ENCODE results near the gene ADCY10.
A peak's percentile ranks its signal among the peaks of the same experiment; 100 is the strongest.
"Not testable (repeated sequence)": the region's sequence is repeated elsewhere in the genome, so short reads cannot be mapped to it uniquely, and the experiment has no call there.

ADCY10 gene

GRCh38 chr1:167913895-167914496 lies at the start of gene ADCY10:
TSS of gene ADCY10 (minus strand) at chr1:167914134. CDS start at chr1:167905140, 8,994 bp downstream.
- DNase-seq (ENCODE audit: low spot score), result no peak

GRCh38 chr1:167957710-167958109 lies 43.8 kb upstream of the ADCY10 start:
- DNase-seq (ENCODE audit: low spot score), result no peak

- no peak for DNase-seq (ENCODE audit: low spot score)
Observed at GRCh38 chr1:167955915-167956314, 42.0 kb upstream of the ADCY10 start.

GRCh38 chr1:167950569-167950968 lies 36.6 kb upstream of the ADCY10 start:
- no peak for DNase-seq (ENCODE audit: low spot score)

- DNase-seq (ENCODE audit: low spot score), result no peak
Observed at GRCh38 chr1:167949785-167950184, 35.9 kb upstream of the ADCY10 start.

GRCh38 chr1:167947733-167948132 lies 33.8 kb upstream of the ADCY10 start:
- no peak for DNase-seq (ENCODE audit: low spot score)

- DNase-seq (ENCODE audit: low spot score), result no peak
Observed at GRCh38 chr1:167943541-167943940, 29.6 kb upstream of the ADCY10 start.

- no peak for DNase-seq (ENCODE audit: low spot score)
Observed at GRCh38 chr1:167940264-167940663, 26.3 kb upstream of the ADCY10 start.

GRCh38 chr1:167938080-167938636 lies 24.2 kb upstream of the ADCY10 start:
- no peak for DNase-seq (ENCODE audit: low spot score)

GRCh38 chr1:167937709-167938010 lies 23.7 kb upstream of the ADCY10 start:
- DNase-seq (ENCODE audit: low spot score), result no peak

GRCh38 chr1:167936930-167937708 lies 23.2 kb upstream of the ADCY10 start, which contains the start of gene MPC2:
TSS of gene MPC2 (minus strand) at chr1:167937072. CDS start at chr1:167935841, 1,231 bp downstream.
- DNase-seq (ENCODE audit: low spot score), result no peak

GRCh38 chr1:167936068-167936929 lies 22.4 kb upstream of the ADCY10 start, which contains the start of gene DCAF6:
TSS of gene DCAF6 (plus strand) at chr1:167936683. CDS start at chr1:167936912, 229 bp downstream.
- peak; percentile 97 for DNase-seq (ENCODE audit: low spot score)

GRCh38 chr1:167935216-167936067 lies 21.5 kb upstream of the ADCY10 start:
- no peak for DNase-seq (ENCODE audit: low spot score)

GRCh38 chr1:167934426-167935215 lies 20.7 kb upstream of the ADCY10 start:
- no peak for DNase-seq (ENCODE audit: low spot score)

GRCh38 chr1:167933788-167934187 lies 19.9 kb upstream of the ADCY10 start:
- no peak for DNase-seq (ENCODE audit: low spot score)

- DNase-seq (ENCODE audit: low spot score), result no peak
Observed at GRCh38 chr1:167929725-167930124, 15.8 kb upstream of the ADCY10 start.

GRCh38 chr1:167928919-167929318 lies 15.0 kb upstream of the ADCY10 start:
- DNase-seq (ENCODE audit: low spot score), result not testable (repeated sequence)

- no peak for DNase-seq (ENCODE audit: low spot score)
Observed at GRCh38 chr1:167928457-167928852, 14.5 kb upstream of the ADCY10 start.

GRCh38 chr1:167927046-167927754 lies 13.3 kb upstream of the ADCY10 start:
- no peak for DNase-seq (ENCODE audit: low spot score)

- DNase-seq (ENCODE audit: low spot score), result no peak
Observed at GRCh38 chr1:167926486-167926997, 12.6 kb upstream of the ADCY10 start.

Measured in ecto neural progenitor cell (in vitro differentiated cells).